A549 (cell line): ENCODE results near the gene TSC22D1. TPM values are rescaled to one million over a fixed set of nuclear protein-coding genes. Genes with fewer than 3 reads are reported as not detected.

ENCODE experiments used
- ATAC-seq, 2 experiments: fragments of 200-7000 bp in 1 of 2; fragments of >200 bp in 1 of 2; cut with Nextera tagmentation in 1 of 2; cut with Tn5 transposase in 1 of 2; 3 replicates each; pipeline versions ENCODE4 v1.8.0 to v1.9.1; 2018 to 2020; ENCODE audit warnings: mild to moderate bottlenecking in 1 of 2, moderate library complexity in 1 of 2
- CTCF ChIA-PET: fragments of 300-600 bp; sonication (Branson Sonifier 250); formaldehyde crosslinking; extraction: SDS; loops from one replicate; lab custom pipeline; 2021; ENCODE audit warnings: antibody characterized with exemption, inconsistent platforms; lab: Yijun Ruan, JAX
- POLR2A ChIA-PET: fragments of 350-600 bp; formaldehyde crosslinking; extraction: SDS; loops from one replicate; lab custom pipeline; 2021; ENCODE audit warnings: antibody characterized with exemption, inconsistent platforms; lab: Yijun Ruan, JAX
- DNase-seq, 2 experiments: peaks; one replicate each; pipeline versions ENCODE4 v3.0.0 to v3.0.0-alpha.2; 2011 to 2016; ENCODE audit warnings: low read depth in 1 of 2, low spot score in 1 of 2
- FAIRE-seq: peaks from 2 replicates; lab custom pipeline; 2011; peaks lifted over from hg19 to GRCh38; lab: Jason Lieb, UNC
- H3K27ac ChIP-seq, 2 experiments: fragments of >200 bp; sonication (Bioruptor Twin); formaldehyde crosslinking; 3 replicates each; pipeline ENCODE4 v1.5.1; 2016 to 2017
- H3K4me1 ChIP-seq: fragments of >200 bp; sonication (Bioruptor Twin); formaldehyde crosslinking; 3 replicates; pipeline ENCODE4 v1.6.1; 2016
- H3K4me2 ChIP-seq: fragments of >200 bp; sonication (Bioruptor Twin); formaldehyde crosslinking; 3 replicates; pipeline ENCODE4 v1.6.1; 2016
- H3K4me3 ChIP-seq: fragments of >200 bp; sonication (Bioruptor Twin); formaldehyde crosslinking; 3 replicates; pipeline ENCODE4 v1.5.1; 2016
- H3K9me3 ChIP-seq: fragments of >200 bp; sonication (Bioruptor Twin); formaldehyde crosslinking; 3 replicates; pipeline ENCODE4 v1.6.1; 2016
- BCL3 ChIP-seq: fragments of >200 bp; sonication (Bioruptor Twin); formaldehyde crosslinking; IDR thresholded peaks from 3 replicates; pipeline ENCODE4 v1.6.1; 2016
- BHLHE40 ChIP-seq: IDR thresholded peaks from 2 replicates; pipeline ENCODE4 v1.6.1; 2012; ENCODE audit warnings: low read depth, low read length, inconsistent platforms
- CBX8 ChIP-seq: fragments of 200-600 bp; sonication (generic); IDR thresholded peaks from 2 replicates; pipeline ENCODE4 v1.6.1; 2016
- CEBPB ChIP-seq, 2 experiments: fragments of >200 bp in 1 of 2; sonication (Bioruptor Twin) in 1 of 2; formaldehyde crosslinking in 1 of 2; IDR thresholded peaks; 2 replicates each; pipeline ENCODE4 v1.6.1; 2012 to 2016
- EHMT2 ChIP-seq: fragments of 200-600 bp; sonication (generic); IDR thresholded peaks from 2 replicates; pipeline ENCODE4 v1.6.1; 2016; ENCODE audit warnings: antibody characterized with exemption, low read depth, mild to moderate bottlenecking, moderate library complexity
- ELK1 ChIP-seq: fragments of 150-350 bp; IDR thresholded peaks from 2 replicates; pipeline ENCODE4 v1.6.1; 2014; ENCODE audit warnings: low read depth, mild to moderate bottlenecking, low read length
- EP300 ChIP-seq, 2 experiments: fragments of >200 bp; sonication (Bioruptor Twin); formaldehyde crosslinking; IDR thresholded peaks; 2 replicates in 1 of 2; 3 replicates in 1 of 2; pipeline ENCODE4 v1.6.1; 2016 to 2017
- FOXS1 ChIP-seq: fragments of 250-450 bp; sonication (Bioruptor Pico); IDR thresholded peaks from 2 replicates; pipeline ENCODE4 v1.5.0; 2020; ENCODE audit warnings: mild to moderate bottlenecking, moderate library complexity
- HOXA7 ChIP-seq: fragments of 250-450 bp; sonication (Bioruptor Pico); IDR thresholded peaks from 2 replicates; pipeline ENCODE4 v1.5.0; 2020; ENCODE audit warnings: mild to moderate bottlenecking, moderate library complexity
- HOXB5 ChIP-seq: fragments of 250-450 bp; sonication (Bioruptor Pico); IDR thresholded peaks from 2 replicates; pipeline ENCODE4 v1.5.0; 2020; ENCODE audit warnings: mild to moderate bottlenecking, moderate library complexity
- JUNB ChIP-seq: fragments of >200 bp; sonication (Bioruptor Twin); formaldehyde crosslinking; IDR thresholded peaks from 2 replicates; pipeline ENCODE4 v1.6.1; 2016
- MAX ChIP-seq: IDR thresholded peaks from 2 replicates; pipeline ENCODE4 v1.6.1; 2012
- MAZ ChIP-seq: fragments of 150-350 bp; IDR thresholded peaks from 2 replicates; pipeline ENCODE4 v1.6.1; 2014; ENCODE audit warnings: antibody characterized with exemption, low read depth, low read length, borderline replicate concordance
- MYC ChIP-seq: IDR thresholded peaks from 2 replicates; pipeline ENCODE4 v1.6.1; 2012; ENCODE audit warnings: mild to moderate bottlenecking, inconsistent platforms, low read length, improper control_type of control experiment, borderline replicate concordance
- NR3C1 ChIP-seq: fragments of >200 bp; sonication (Bioruptor Twin); formaldehyde crosslinking; IDR thresholded peaks from 3 replicates; pipeline ENCODE4 v1.6.1; 2017
- PBX3 ChIP-seq: IDR thresholded peaks from 2 replicates; pipeline ENCODE4 v1.6.1; 2012
- PHF8 ChIP-seq: fragments of 200-600 bp; sonication (generic); IDR thresholded peaks from 2 replicates; pipeline ENCODE4 v1.6.1; 2016; ENCODE audit warnings: low read depth, mild to moderate bottlenecking, antibody characterized with exemption, moderate library complexity, borderline replicate concordance
- RARB ChIP-seq: fragments of 250-450 bp; sonication (Bioruptor Pico); IDR thresholded peaks from 2 replicates; pipeline ENCODE4 v1.8.0; 2021; ENCODE audit warnings: mild to moderate bottlenecking, moderate library complexity
- REST ChIP-seq: fragments of 200-600 bp; sonication (generic); IDR thresholded peaks from 2 replicates; pipeline ENCODE4 v1.6.1; 2016; ENCODE audit warnings: antibody characterized with exemption, mild to moderate bottlenecking, moderate library complexity
- TFCP2L1 ChIP-seq: fragments of 250-450 bp; sonication (Bioruptor Pico); IDR thresholded peaks from 2 replicates; pipeline ENCODE4 v1.5.0; 2021; ENCODE audit warnings: mild to moderate bottlenecking
- TP53 ChIP-seq: fragments of 250-450 bp; sonication (Bioruptor Pico); IDR thresholded peaks from 2 replicates; pipeline ENCODE4 v1.5.0; 2021; ENCODE audit warnings: mild to moderate bottlenecking, moderate library complexity
- ZFP36 ChIP-seq: fragments of 450-650 bp; IDR thresholded peaks from 2 replicates; pipeline ENCODE4 v1.6.1; 2014; ENCODE audit warnings: borderline replicate concordance; ENCODE audit not compliant: partially characterized antibody
- ZSCAN20 ChIP-seq: fragments of 250-450 bp; sonication (Bioruptor Pico); IDR thresholded peaks from 2 replicates; pipeline ENCODE4 v1.8.0; 2022; ENCODE audit warnings: mild to moderate bottlenecking, moderate library complexity
- WGBS: methylation state at CpG from one replicate; pipeline ENCODE4 v1.1.6; 2017; ENCODE audit errors: missing lambda C conversion rate; 5-methylcytosine and 5-hydroxymethylcytosine counted together
- polyA plus RNA-seq, 4 experiments: library from polyadenylated mRNA; depleted of rRNA in 3 of 4; stranded (reverse); fragments of >200 nt; fragmentation: RNase III in 1 of 4; extraction: RNeasy Plus Mini Kit Qiagen cat#74134 plus additional on column Dnase treatment in 1 of 4; gene quantifications; 2 replicates in 3 of 4; 3 replicates in 1 of 4; pipeline ENCODE4 v1.2.3, GENCODE V29; 2011 to 2017

TSC22D1 gene
- polyA plus RNA-seq, 2 of the 4 experiments (the other 2 are of a cell fraction), result 66.8 to 196 TPM

GRCh38 chr13:44407379-44407778 is 168.8 kb downstream of the TSC22D1 start:
- CTCF ChIA-PET, result interaction anchor here (1.0 kb wide), 1 partner anchor 88 kb away, joined by 3 read pairs; no protein-coding TSS in a partner anchor

GRCh38 chr13:44406617-44407016 is 169.5 kb downstream of the TSC22D1 start:
- H3K27ac ChIP-seq, result no peak overlapping the region; a peak in 1 of 6 replicates
- H3K9me3 ChIP-seq, result no peaks in the 10 kb centered on the region
- FAIRE-seq (no peak), ATAC-seq (no peak), DNase-seq (no peak)
- H3K4me3 ChIP-seq, result no peak overlapping the region
- no peak overlapping the region for H3K4me2 ChIP-seq
- WGBS, result 95% methylated on average over 5 of the region's 5 CpGs
- peaks cover 18% of the 10 kb centered on the region for H3K4me1 ChIP-seq
- ChIA-PET CTCF (interaction anchor here (1.0 kb wide), 1 partner anchor 88 kb away, joined by 3 read pairs; no protein-coding TSS in a partner anchor), POLR2A (no interaction called here)
- TF ChIP-seq MAZ (no peak), NR3C1 (no peak), CBX8 (no peak), CEBPB (IDR thresholded peaks at IDR 0.05) (no peak), MAX (no peak), PBX3 (no peak), REST (no peak), ZFP36 (no peak), JUNB (no peak), EP300 (IDR thresholded peaks at IDR 0.05) (no peak), BHLHE40 (no peak), TP53 (CRISPR knock-in tag) (no peak), TFCP2L1 (CRISPR knock-in tag) (no peak), BCL3 (no peak), RARB (CRISPR knock-in tag) (no peak), HOXA7 (no peak), HOXB5 (no peak)

More at GRCh38 chr13:44407379-44407778, 168.8 kb downstream of the TSC22D1 start:
- FAIRE-seq, result no peak
- Histone ChIP-seq H3K27ac (peak overlapping the region in 1 of 2 experiments; percentile 18; a peak in 1 of 6 replicates), H3K4me1 (peaks cover 18% of the 10 kb centered on the region), H3K4me2 (no peak overlapping the region), H3K4me3 (no peak overlapping the region), H3K9me3 (no peaks in the 10 kb centered on the region)
- TF ChIP-seq REST (no peak), FOXS1 (CRISPR knock-in tag) (no peak), ZFP36 (no peak), EHMT2 (no peak), MYC (no peak), ZSCAN20 (no peak), PHF8 (no peak), ELK1 (no peak)
- no peak for DNase-seq
- ATAC-seq, result no peak
- WGBS, result 62% methylated on average over 3 of the region's 3 CpGs
- POLR2A ChIA-PET, result no interaction called here
